SJCRH30 (cell line): Measurements from ENCODE around the gene ZNF12. TPM values are rescaled to one million over a fixed set of nuclear protein-coding genes. Genes with fewer than 3 reads are reported as not detected.

Source experiments
- DNase-seq, 2 experiments: peaks; one replicate each; pipeline ENCODE4 v3.0.0-alpha.2; 2015 to 2020
- H3K27ac ChIP-seq: fragments of 250-450 bp; sonication (Bioruptor Pico); 2 replicates; pipeline ENCODE4 v1.5.1; 2020; ENCODE audit warnings: mild to moderate bottlenecking, moderate library complexity
- H3K27me3 ChIP-seq: fragments of 250-450 bp; sonication (Bioruptor Pico); 2 replicates; pipeline ENCODE4 v1.5.1; 2020; ENCODE audit warnings: mild to moderate bottlenecking, moderate library complexity
- H3K36me3 ChIP-seq: fragments of 250-450 bp; sonication (Bioruptor Pico); 2 replicates; pipeline ENCODE4 v1.5.1; 2020; ENCODE audit warnings: mild to moderate bottlenecking, moderate library complexity
- H3K4me1 ChIP-seq: fragments of 250-450 bp; sonication (Bioruptor Pico); 2 replicates; pipeline ENCODE4 v1.5.1; 2020; ENCODE audit warnings: mild to moderate bottlenecking, moderate library complexity
- H3K4me3 ChIP-seq: fragments of 250-450 bp; sonication (Bioruptor Pico); 2 replicates; pipeline ENCODE4 v1.5.1; 2020; ENCODE audit warnings: mild to moderate bottlenecking, moderate library complexity
- H3K9me3 ChIP-seq: fragments of 250-450 bp; sonication (Bioruptor Pico); replicated peaks from 2 replicates; pipeline ENCODE4 v1.5.1; 2020; ENCODE audit warnings: mild to moderate bottlenecking, moderate library complexity
- total RNA-seq: library from RNA; depleted of rRNA; stranded (reverse); fragments of >200 nt; shearing (Covaris generic); gene quantifications from 2 replicates; pipeline ENCODE4 v1.2.3, GENCODE V29; 2014

The ZNF12 gene
- total RNA-seq, 1 experiment from 2014 or later: 41.6 TPM

DNA sequence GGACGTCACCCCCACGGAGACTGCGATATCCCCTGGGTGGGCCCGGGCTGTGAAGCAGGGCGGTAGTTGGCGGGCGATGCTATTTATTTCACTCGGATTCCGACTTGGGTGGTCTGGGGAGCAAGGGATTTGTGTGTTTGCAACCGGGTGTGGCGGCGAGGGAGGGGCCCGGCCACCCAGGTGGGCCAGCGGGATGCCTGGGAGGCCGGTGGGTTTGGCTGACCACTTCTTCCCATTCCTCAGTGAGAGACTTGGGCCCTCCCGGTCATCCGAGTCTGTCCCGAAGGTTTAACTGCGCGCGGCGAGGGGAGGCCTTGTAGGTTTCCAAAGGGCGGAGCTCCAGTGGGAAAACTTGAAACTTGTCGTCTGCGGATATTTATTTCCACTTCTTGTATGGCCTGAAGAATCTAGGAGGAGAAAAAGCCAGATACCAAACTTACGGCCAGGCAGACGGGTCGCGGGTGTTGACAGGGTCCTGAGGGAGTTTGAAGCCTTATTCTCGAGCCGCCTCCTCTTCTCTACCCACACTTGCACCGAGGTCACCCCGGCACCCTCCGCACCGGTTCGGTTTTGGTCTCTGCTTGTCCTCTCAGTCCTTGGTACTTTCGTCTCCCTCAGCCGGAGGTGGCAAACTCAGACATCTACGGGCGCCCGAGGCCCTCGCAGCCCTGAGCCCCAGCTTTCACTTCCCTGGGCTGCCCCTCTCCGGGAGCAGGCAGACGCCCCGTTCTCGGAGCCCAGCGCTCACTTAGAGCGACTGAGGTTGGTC is 51.7 kb downstream of the ZNF12 start:
- Histone ChIP-seq H3K27ac (no peak overlapping the region), H3K4me1 (no peaks in the 10 kb centered on the region), H3K27me3 (no peaks in the 10 kb centered on the region), H3K4me3 (no peak overlapping the region), H3K36me3 (peaks cover 42% of the 10 kb centered on the region), H3K9me3 (peaks cover 5% of the 10 kb centered on the region; the same call in 1 of the 2 replicates)
- no peak for DNase-seq

DNA sequence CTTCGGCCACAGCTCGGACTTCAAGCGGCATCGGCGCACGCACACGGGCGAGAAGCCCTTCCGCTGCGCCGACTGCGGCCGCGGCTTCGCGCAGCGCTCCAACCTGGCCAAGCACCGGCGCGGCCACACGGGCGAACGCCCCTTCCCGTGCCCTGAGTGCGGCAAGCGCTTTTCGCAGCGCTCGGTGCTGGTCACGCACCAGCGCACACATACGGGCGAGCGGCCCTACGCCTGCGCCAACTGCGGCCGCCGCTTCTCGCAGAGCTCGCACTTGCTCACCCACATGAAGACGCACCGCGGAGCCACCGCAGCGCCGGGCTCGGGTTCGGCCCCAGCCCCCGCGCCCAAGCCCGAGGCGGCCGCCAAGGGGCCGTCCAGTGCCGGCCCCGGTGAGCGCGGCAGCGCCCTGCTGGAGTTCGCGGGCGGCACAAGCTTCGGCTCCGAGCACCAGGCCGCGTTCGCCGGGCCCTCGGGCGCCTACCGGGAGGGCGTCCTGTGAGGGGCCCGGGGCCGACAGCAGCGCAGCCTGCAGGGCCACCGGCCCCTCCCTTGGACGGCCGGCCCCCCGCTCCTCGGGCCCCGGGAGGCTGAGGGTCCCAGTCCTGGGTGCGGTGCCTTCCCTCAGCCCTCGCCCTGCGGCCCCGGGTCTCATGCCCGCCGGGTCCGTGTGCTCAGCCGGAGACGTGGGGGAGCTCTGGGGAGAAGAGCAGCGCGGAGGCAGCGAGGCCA is 52.5 kb downstream of the ZNF12 start:
- Histone ChIP-seq H3K27ac (no peak overlapping the region), H3K4me1 (no peaks in the 10 kb centered on the region), H3K9me3 (peaks cover 5% of the 10 kb centered on the region; the same call in 1 of the 2 replicates), H3K27me3 (no peaks in the 10 kb centered on the region), H3K4me3 (no peak overlapping the region), H3K36me3 (peaks cover 48% of the 10 kb centered on the region)
- DNase-seq: no peak

DNA sequence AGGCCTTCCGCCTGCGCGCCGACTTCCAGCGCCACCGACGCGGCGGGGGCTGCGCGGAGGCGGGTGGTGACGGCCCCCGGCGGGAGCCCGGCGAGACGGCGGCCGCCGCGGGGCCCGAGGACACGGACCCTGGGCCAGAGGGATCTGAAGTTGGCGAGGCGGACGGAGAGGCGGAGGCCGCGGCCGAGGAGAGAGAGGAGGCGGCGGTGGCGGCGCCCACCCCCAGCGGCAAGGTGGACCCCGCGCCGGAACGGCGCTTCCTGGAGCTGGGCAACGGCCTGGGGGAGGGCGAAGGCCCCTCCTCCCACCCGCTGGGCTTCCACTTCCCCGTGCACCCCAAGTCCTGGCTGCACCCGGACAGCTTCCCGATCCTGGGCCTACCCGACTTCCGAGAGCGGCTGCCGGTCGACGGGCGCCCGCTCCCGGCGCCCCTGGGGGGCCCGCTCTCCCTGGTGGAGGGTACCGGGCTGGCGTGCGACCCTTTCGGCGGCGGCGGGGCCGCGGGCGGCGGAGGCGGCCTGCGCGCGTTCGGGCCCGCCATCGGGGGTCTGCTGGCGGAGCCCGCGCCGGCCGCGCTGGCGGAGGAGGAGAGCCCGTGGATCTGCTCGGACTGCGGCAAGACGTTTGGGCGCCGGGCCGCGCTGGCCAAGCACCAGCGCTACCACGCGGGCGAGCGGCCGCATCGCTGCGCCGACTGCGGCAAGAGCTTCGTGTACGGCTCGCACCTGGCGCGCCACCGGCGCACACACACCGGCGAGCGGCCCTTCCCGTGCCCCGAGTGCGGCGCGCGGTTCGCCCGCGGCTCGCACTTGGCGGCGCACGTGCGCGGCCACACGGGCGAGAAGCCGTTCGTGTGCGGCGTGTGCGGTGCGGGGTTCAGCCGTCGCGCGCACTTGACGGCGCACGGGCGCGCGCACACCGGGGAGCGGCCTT is 53.4 kb downstream of the ZNF12 start:
- DNase-seq: no peak
- H3K36me3 ChIP-seq: peaks cover 56% of the 10 kb centered on the region
- H3K27me3 ChIP-seq: no peaks in the 10 kb centered on the region
- peaks cover 5% of the 10 kb centered on the region; the same call in 1 of the 2 replicates for H3K9me3 ChIP-seq
- no peak overlapping the region for H3K4me3 ChIP-seq
- no peaks in the 10 kb centered on the region for H3K4me1 ChIP-seq
- no peak overlapping the region for H3K27ac ChIP-seq

DNA sequence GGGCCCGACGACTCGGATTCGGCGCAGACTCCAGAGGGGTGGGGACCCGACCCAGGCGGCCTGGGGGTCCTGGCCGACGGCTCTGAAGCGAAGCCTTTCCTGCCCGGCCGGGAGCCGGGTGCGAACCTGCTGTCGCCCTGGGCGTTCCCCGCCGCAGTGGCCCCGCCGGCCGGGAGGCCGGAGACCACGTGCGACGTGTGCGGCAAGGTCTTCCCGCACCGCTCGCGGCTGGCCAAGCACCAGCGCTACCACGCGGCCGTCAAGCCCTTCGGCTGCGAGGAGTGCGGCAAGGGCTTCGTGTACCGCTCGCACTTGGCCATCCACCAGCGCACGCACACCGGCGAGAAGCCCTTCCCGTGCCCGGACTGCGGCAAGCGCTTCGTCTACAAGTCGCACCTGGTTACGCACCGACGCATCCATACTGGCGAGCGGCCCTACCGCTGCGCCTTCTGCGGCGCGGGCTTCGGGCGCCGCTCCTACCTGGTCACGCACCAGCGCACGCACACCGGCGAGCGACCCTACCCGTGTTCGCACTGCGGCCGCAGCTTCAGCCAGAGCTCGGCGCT is 54.2 kb downstream of the ZNF12 start:
- Histone ChIP-seq H3K27ac (no peak overlapping the region), H3K27me3 (no peaks in the 10 kb centered on the region), H3K4me3 (no peak overlapping the region), H3K9me3 (peaks cover 5% of the 10 kb centered on the region; the same call in 1 of the 2 replicates), H3K36me3 (peaks cover 64% of the 10 kb centered on the region), H3K4me1 (no peaks in the 10 kb centered on the region)
- no peak for DNase-seq

DNA sequence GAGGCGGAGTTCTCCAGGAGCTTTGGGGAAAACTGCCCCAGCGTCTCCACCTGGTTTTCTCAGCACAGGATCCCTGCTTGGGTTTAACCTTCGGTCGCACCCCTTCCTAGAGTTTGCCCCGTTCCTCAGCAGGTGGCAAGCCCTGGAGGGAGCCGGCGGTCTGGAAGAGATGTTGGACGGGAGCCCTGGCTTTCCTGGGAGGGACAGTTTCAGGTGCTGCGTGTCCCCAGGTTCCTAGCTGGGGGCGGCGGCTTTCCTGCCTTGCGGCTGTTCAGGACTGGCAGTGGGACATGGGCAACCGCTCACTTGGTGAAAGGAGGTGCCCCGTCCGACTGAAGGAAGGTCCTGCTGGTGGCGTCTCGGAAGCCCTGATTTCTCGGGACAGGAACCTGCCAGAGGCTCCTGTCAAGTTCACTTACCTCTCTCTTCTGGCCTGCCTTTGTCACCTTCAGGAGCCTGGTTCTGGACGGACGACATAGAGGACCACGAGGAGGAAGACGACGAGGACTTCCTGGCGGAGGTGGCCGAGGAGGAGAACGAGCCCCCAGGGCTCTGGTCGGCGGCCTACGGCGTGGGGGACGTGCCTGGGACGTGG is 54.8 kb downstream of the ZNF12 start:
- Histone ChIP-seq H3K4me3 (no peak overlapping the region), H3K9me3 (peaks cover 5% of the 10 kb centered on the region; the same call in 1 of the 2 replicates), H3K36me3 (peaks cover 70% of the 10 kb centered on the region), H3K4me1 (no peaks in the 10 kb centered on the region), H3K27ac (no peak overlapping the region), H3K27me3 (no peaks in the 10 kb centered on the region)
- no peak for DNase-seq

DNA sequence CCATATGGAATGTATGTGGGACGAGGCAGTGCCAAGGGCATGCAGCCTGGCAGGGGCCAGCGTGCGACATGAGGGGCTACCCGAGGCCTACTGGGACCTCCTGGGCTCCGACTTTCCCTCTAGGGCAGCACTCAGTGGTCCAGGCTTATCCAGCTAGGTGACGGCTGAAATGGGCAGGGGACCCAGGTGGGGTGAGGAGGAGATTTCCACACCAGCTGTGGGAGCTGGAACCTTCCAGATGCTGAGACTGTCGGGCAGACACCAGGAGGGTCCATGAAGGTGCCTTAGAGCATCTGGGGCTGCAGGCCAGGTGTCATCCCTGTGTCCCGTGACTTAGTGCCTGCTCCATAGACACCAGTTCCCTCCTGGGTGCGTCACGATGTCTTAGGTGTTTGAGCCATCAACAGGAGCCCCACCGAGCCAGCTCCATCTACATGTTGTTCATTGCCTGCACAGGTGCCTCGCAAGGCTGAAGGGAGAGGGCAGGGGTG is 56.2 kb downstream of the ZNF12 start:
- Histone ChIP-seq H3K27me3 (no peaks in the 10 kb centered on the region), H3K4me3 (no peak overlapping the region), H3K36me3 (peaks cover 76% of the 10 kb centered on the region), H3K27ac (no peak overlapping the region), H3K9me3 (peaks cover 5% of the 10 kb centered on the region; the same call in 1 of the 2 replicates), H3K4me1 (no peaks in the 10 kb centered on the region)
- DNase-seq: no peak

DNA sequence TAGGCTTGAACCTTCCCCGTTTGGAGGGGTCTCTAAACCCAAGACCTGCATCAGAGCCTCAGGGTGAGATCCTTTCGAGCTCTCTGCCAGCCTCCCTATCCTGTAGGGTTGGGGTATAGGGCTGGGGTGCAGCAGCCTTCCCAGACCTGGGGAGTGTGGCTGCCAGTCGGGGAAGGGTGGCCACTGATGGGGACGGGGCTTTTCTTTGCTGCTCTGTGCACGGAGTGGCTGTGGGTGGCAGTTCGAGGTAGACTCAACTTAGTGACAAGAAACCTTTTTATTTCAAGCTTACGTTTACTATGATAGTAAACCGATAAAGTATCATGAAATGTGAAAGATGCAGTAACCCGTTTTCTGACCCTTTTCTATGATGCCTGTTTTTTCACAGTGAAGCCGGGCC is 56.7 kb downstream of the ZNF12 start:
- H3K27me3 ChIP-seq: no peaks in the 10 kb centered on the region
- DNase-seq: no peak
- H3K9me3 ChIP-seq: peaks cover 5% of the 10 kb centered on the region; the same call in 1 of the 2 replicates
- H3K36me3 ChIP-seq: peaks cover 76% of the 10 kb centered on the region
- no peaks in the 10 kb centered on the region for H3K4me1 ChIP-seq
- H3K27ac ChIP-seq: no peak overlapping the region
- H3K4me3 ChIP-seq: no peak overlapping the region

DNA sequence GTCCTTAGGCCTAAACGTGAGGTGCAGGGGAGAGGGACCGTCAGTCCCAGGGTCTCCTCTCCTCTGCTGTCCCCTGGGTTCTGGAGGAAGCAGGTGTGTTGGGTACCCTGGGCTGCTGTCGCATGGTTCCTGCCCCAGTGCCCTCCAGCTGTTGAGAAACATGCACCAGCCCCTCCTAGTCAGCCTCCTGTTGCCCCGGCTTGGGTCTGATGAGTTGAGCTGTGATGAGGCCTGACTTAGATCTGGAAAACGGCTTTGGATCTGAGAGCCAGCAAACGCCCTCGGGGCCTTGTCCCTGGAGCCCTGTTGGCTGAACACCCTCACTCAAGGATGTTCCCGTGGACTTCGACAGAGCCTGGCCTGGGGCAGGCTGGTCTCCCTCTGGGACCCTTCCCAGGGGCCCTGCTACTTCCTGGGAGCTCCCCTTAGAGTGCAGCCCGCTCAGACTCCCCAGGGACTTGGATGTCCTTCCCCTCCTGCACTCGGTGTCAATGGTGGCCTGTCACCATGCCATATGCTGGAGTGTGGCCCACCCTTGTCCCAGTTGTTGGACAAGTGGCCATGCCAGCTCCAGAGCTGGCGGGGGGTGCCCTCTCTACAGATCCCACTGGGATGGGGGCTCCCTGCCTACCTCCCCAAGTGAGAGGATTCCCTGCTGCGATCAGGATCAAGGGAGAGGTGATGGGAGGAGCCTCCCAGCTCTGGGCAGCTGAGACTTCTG is 57.3 kb downstream of the ZNF12 start:
- Histone ChIP-seq H3K4me1 (no peaks in the 10 kb centered on the region), H3K27me3 (no peaks in the 10 kb centered on the region), H3K4me3 (no peak overlapping the region), H3K9me3 (no peaks in the 10 kb centered on the region), H3K27ac (no peak overlapping the region), H3K36me3 (peaks cover 77% of the 10 kb centered on the region)
- no peak for DNase-seq

DNA sequence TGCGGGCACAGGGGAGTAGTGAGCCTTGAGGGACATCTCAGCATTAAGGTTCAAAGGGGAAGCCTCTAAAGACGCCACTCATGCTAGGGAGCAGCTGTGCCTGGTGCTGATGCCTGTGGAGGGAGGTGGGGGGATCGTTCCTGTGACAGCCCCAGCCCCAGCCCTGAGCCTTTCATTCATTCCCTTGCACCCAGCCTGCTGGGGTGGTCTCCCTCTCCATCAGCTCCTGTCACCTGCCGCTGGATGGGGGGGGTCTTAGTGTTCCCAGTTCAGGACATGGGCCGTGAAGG is 58.0 kb downstream of the ZNF12 start:
- Histone ChIP-seq H3K36me3 (peaks cover 83% of the 10 kb centered on the region), H3K9me3 (no peaks in the 10 kb centered on the region), H3K4me1 (no peaks in the 10 kb centered on the region), H3K4me3 (no peak overlapping the region), H3K27ac (no peak overlapping the region), H3K27me3 (no peaks in the 10 kb centered on the region)
- no peak for DNase-seq

DNA sequence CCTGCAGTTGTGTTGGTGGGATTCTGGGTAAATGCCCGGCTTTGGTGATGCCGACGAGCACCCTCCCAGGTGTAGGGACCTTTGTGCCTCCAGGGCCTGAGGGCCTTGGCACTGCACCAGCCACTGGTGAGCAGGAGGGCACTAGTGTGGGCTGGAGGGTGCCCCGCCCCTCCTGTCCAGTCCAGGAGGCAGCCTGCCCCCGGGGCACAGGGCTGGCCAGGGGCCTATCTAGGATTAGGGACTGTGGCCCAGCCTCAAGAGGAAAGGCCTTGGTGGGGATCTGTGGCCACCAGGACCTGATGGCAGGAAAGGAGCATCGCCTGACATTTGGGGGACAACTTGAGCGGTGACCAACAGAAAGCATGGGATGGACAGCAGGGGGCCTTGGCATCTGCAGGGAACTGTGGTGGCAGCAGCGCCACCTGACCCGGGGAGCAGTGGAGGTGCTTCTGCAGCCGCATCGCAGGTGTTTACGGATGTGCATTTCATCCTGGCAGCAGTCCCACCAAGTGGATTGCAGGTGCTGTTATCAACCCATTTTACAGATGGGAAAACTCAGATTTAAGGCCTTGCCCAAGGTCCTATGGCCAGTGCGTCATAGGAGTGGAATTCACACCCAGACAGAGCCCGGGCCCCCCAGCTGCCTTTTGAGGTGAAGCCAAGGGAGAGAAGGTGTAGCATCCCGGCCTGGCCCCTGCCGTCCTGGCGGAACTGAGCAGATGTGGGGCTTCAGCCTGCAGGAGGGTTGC is 58.5 kb downstream of the ZNF12 start:
- no peak for DNase-seq
- Histone ChIP-seq H3K27ac (no peak overlapping the region), H3K36me3 (peaks cover 88% of the 10 kb centered on the region), H3K4me1 (no peaks in the 10 kb centered on the region), H3K9me3 (no peaks in the 10 kb centered on the region), H3K4me3 (no peak overlapping the region), H3K27me3 (no peaks in the 10 kb centered on the region)

DNA sequence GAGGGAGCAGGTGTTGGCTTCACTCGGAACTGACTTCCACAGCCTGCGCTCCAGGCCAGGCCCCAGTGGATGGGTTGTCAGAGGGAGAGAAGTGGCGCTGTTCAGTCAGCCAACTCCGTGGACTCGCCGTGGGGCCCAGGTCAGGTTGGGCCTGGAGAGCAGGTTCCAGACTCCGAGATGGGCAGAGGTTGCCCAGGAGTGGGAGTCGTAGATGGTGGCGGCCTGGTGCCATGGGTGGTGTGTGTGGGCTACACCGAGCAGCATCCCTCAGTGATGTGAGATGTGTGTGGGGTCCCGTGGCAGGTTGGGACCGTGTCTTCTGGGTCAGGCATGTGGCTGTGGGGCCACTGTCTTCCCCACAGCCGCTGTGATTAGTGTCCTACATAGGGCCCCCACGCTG is 59.2 kb downstream of the ZNF12 start:
- Histone ChIP-seq H3K36me3 (peaks cover 93% of the 10 kb centered on the region), H3K9me3 (no peaks in the 10 kb centered on the region), H3K27ac (no peak overlapping the region), H3K27me3 (no peaks in the 10 kb centered on the region), H3K4me3 (no peak overlapping the region), H3K4me1 (no peaks in the 10 kb centered on the region)
- no peak for DNase-seq

DNA sequence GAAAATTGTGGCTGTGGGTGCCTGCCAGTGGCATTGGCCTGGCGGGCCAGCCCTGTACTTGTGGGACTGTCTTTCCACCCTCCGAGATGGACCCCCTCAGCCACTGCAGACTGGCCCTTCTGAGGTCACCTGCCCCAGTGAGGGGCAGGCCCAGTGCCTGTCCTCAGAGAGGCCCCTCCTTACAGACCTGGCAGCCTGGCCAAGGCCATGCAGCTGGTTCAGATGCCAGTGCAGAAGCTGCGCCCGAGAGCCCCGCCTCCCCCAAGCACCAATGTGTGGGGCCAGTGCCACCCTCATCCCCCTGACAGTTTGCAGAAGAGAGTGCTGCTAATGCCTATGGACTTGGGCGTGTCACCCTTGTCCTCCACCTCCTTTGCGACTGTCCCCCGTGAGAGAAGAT is 59.7 kb downstream of the ZNF12 start:
- H3K27ac ChIP-seq: no peak overlapping the region
- no peak overlapping the region for H3K4me3 ChIP-seq
- H3K36me3 ChIP-seq: peaks cover 93% of the 10 kb centered on the region

DNA sequence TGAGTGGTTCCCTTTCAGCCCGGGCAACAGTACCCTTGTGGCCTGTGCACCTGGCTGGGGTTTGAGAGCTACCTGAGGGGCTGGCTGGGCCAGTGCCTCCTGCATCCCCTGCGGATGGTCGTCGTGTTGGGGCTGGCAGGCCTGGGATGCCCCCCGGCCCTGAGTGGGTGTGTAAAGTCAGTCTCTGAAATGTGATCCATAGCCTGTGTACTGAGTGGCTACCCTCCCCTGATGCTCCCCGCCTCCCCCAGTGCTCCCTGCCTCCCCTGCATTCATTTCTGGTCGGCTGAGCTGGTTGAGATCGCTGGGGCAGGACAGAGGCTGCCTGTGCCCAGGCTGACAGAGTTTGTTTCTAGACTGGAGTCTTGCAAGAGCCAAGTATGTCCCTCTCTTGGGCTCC is 60.3 kb downstream of the ZNF12 start:
- Histone ChIP-seq H3K4me3 (no peak overlapping the region), H3K4me1 (no peaks in the 10 kb centered on the region), H3K27ac (no peak overlapping the region), H3K36me3 (peaks cover 93% of the 10 kb centered on the region), H3K27me3 (no peaks in the 10 kb centered on the region), H3K9me3 (no peaks in the 10 kb centered on the region)
- DNase-seq: no peak

More for the DNA sequence above, 59.7 kb downstream of the ZNF12 start:
- H3K9me3 ChIP-seq: no peaks in the 10 kb centered on the region
- H3K4me1 ChIP-seq: no peaks in the 10 kb centered on the region
- no peak for DNase-seq
- no peaks in the 10 kb centered on the region for H3K27me3 ChIP-seq
